GM23338 (cell line): ENCODE results near the gene ATP2A3.

Source experiments
- CREB1 ChIP-seq: fragments of 250-450 bp; sonication (Bioruptor Pico); IDR thresholded peaks from 2 replicates; pipeline ENCODE4 v1.5.0; 2020; ENCODE audit warnings: low read depth, mild to moderate bottlenecking, moderate library complexity
- EZH2 ChIP-seq: fragments of 200-600 bp; sonication (generic); IDR thresholded peaks from one replicate; pipeline ENCODE4 v1.8.0; 2017; ENCODE audit warnings: antibody characterized with exemption, mild to moderate bottlenecking, low read depth; ENCODE audit not compliant: unreplicated experiment
- EZH2phosphoT487 ChIP-seq: fragments of 200-600 bp; sonication (generic); IDR thresholded peaks from one replicate; pipeline ENCODE4 v1.8.1; 2018; ENCODE audit warnings: antibody characterized with exemption; ENCODE audit not compliant: unreplicated experiment
- JUNB ChIP-seq: IDR thresholded peaks from one replicate; pipeline ENCODE4 v1.6.1; 2016; ENCODE audit warnings: antibody characterized with exemption; ENCODE audit not compliant: unreplicated experiment
- POLR2AphosphoS5 ChIP-seq: IDR thresholded peaks from 2 replicates; pipeline ENCODE4 v1.6.1; 2016; ENCODE audit warnings: antibody characterized with exemption, low read depth
- ZNF331 ChIP-seq: fragments of 250-450 bp; sonication (Bioruptor Pico); IDR thresholded peaks from 2 replicates; pipeline ENCODE4 v1.5.0; 2020; ENCODE audit warnings: low read depth, mild to moderate bottlenecking, moderate library complexity
- TF ChIP-seq, protein P1 (sequence below), 2 experiments: fragments of 200-600 bp in 1 of 2; sonication (generic) in 1 of 2; conservative IDR thresholded peaks; 2 replicates each; pipeline versions ENCODE4 v1.5.1 to v1.6.1; 2016 to 2017; ENCODE audit warnings: antibody characterized with exemption in 2 of 2, low read depth in 2 of 2, mild to moderate bottlenecking in 2 of 2, moderate library complexity in 1 of 2
- TF ChIP-seq, protein P2 (sequence below): IDR thresholded peaks from one replicate; pipeline ENCODE4 v1.6.1; 2018; ENCODE audit warnings: antibody characterized with exemption; ENCODE audit not compliant: unreplicated experiment

DNA sequence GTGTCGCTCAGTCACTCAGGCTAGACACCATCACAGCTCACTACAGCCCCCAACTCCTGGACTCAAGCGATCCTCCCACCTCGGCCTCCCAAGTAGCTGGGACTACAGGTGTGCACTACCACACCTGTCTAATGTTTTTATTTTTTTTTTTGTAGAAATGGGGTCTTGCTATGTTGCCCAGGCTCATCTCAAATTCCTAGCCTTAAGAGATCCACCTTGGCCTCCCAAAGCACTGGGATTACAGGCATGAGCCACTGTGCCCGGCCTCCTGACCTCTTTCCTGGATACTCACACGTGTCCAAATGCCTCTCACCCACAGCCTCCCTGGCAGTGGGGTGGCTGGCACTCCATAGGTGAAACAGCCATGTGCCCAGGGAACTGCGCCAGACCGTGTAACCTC, 88.9 kb downstream of the ATP2A3 start:
- TF ChIP-seq, protein P1, sequence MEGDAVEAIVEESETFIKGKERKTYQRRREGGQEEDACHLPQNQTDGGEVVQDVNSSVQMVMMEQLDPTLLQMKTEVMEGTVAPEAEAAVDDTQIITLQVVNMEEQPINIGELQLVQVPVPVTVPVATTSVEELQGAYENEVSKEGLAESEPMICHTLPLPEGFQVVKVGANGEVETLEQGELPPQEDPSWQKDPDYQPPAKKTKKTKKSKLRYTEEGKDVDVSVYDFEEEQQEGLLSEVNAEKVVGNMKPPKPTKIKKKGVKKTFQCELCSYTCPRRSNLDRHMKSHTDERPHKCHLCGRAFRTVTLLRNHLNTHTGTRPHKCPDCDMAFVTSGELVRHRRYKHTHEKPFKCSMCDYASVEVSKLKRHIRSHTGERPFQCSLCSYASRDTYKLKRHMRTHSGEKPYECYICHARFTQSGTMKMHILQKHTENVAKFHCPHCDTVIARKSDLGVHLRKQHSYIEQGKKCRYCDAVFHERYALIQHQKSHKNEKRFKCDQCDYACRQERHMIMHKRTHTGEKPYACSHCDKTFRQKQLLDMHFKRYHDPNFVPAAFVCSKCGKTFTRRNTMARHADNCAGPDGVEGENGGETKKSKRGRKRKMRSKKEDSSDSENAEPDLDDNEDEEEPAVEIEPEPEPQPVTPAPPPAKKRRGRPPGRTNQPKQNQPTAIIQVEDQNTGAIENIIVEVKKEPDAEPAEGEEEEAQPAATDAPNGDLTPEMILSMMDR (conservative IDR thresholded peaks at IDR 0.05; ENCODE audit: low read depth in 2 of 2): no peak
- no peak for TF ChIP-seq EZH2
- TF ChIP-seq, protein P2, sequence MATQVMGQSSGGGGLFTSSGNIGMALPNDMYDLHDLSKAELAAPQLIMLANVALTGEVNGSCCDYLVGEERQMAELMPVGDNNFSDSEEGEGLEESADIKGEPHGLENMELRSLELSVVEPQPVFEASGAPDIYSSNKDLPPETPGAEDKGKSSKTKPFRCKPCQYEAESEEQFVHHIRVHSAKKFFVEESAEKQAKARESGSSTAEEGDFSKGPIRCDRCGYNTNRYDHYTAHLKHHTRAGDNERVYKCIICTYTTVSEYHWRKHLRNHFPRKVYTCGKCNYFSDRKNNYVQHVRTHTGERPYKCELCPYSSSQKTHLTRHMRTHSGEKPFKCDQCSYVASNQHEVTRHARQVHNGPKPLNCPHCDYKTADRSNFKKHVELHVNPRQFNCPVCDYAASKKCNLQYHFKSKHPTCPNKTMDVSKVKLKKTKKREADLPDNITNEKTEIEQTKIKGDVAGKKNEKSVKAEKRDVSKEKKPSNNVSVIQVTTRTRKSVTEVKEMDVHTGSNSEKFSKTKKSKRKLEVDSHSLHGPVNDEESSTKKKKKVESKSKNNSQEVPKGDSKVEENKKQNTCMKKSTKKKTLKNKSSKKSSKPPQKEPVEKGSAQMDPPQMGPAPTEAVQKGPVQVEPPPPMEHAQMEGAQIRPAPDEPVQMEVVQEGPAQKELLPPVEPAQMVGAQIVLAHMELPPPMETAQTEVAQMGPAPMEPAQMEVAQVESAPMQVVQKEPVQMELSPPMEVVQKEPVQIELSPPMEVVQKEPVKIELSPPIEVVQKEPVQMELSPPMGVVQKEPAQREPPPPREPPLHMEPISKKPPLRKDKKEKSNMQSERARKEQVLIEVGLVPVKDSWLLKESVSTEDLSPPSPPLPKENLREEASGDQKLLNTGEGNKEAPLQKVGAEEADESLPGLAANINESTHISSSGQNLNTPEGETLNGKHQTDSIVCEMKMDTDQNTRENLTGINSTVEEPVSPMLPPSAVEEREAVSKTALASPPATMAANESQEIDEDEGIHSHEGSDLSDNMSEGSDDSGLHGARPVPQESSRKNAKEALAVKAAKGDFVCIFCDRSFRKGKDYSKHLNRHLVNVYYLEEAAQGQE: no peak
- TF ChIP-seq EZH2phosphoT487: no peak
- no peak for TF ChIP-seq CREB1 (CRISPR knock-in tag)
- TF ChIP-seq POLR2AphosphoS5: no peak
- TF ChIP-seq JUNB: no peak
- no peak for TF ChIP-seq ZNF331 (CRISPR knock-in tag)
